Stimulated activated CD4-positive, alpha-beta T cell treated with anti-CD3 and anti-CD28 coated beads, Interleukin-1b, Interleukin-23, amount 100 ng/mL, for 24 hours (primary cell): ENCODE results near the gene CDC45.

Experiments
- DNase-seq, 4 experiments: peaks; one replicate each; pipeline ENCODE4 v3.0.0-alpha.2; 2020; ENCODE audit warnings: low read depth in 4 of 4, low spot score in 1 of 4

CDC45 gene

GRCh38 chr22:19492504-19493174 is 12.9 kb downstream of the CDC45 start:
- no peak for DNase-seq

- no peak for DNase-seq
Measured at GRCh38 chr22:19494001-19494560, 14.4 kb downstream of the CDC45 start.

- no peak for DNase-seq
Measured at GRCh38 chr22:19494676-19495173, 15.0 kb downstream of the CDC45 start.

GRCh38 chr22:19495562-19496323 is 16.0 kb downstream of the CDC45 start:
- DNase-seq, result no peak

- DNase-seq, result no peak
Measured at GRCh38 chr22:19496324-19496630, 16.6 kb downstream of the CDC45 start.

GRCh38 chr22:19497245-19497644 is 17.5 kb downstream of the CDC45 start:
- DNase-seq, result no peak

GRCh38 chr22:19498154-19498865 is 18.6 kb downstream of the CDC45 start:
- no peak for DNase-seq

- DNase-seq, result no peak
Measured at GRCh38 chr22:19498866-19499190, 19.1 kb downstream of the CDC45 start.

GRCh38 chr22:19499236-19499879 is 19.6 kb downstream of the CDC45 start:
- no peak for DNase-seq

GRCh38 chr22:19499880-19500242 is 20.1 kb downstream of the CDC45 start:
- DNase-seq, result no peak

- no peak for DNase-seq
Measured at GRCh38 chr22:19501897-19502447, 22.3 kb downstream of the CDC45 start.

GRCh38 chr22:19503367-19503766 is 23.6 kb downstream of the CDC45 start:
- DNase-seq, result no peak

- no peak for DNase-seq
Measured at GRCh38 chr22:19503869-19504268, 24.1 kb downstream of the CDC45 start.

- no peak for DNase-seq
Measured at GRCh38 chr22:19504900-19505734, 25.4 kb downstream of the CDC45 start.

GRCh38 chr22:19505735-19506126 is 26.0 kb downstream of the CDC45 start:
- no peak for DNase-seq

- DNase-seq, result no peak
Measured at GRCh38 chr22:19506212-19506611, 26.5 kb downstream of the CDC45 start.

GRCh38 chr22:19507534-19507861 is 27.8 kb downstream of the CDC45 start:
- no peak for DNase-seq

- no peak for DNase-seq
Measured at GRCh38 chr22:19508024-19508776, 28.5 kb downstream of the CDC45 start.

GRCh38 chr22:19509191-19509590 is 29.5 kb downstream of the CDC45 start:
- DNase-seq, result no peak

- DNase-seq, result no peak
Measured at GRCh38 chr22:19509923-19510322, 30.2 kb downstream of the CDC45 start.
